Stimulated activated CD4-positive, alpha-beta T cell treated with anti-CD3 and anti-CD28 coated beads, TNF-alpha, amount 100 ng/mL, for 48 hours (primary cell): ENCODE data around the gene CENPO.

ENCODE experiments used
- DNase-seq, 3 donors: peaks; one replicate each; pipeline ENCODE4 v3.0.0-alpha.2; 2020; ENCODE audit warnings: low read depth in 3 of 3

Gene CENPO

GRCh38 chr2:24792874-24793760 lies at the start of gene CENPO, which contains the start of gene PTRHD1:
TSS of gene CENPO (plus strand) at chr2:24793425. CDS start at chr2:24793920, 495 bp downstream.
TSS of gene PTRHD1 (minus strand) at chr2:24793391. CDS start at chr2:24793377, 14 bp downstream.
- DNase-seq, result peak; percentile 86 to 94 (median 91)

- DNase-seq, result no peak
Observed at GRCh38 chr2:24743924-24744323, 49.3 kb upstream of the CENPO start.

GRCh38 chr2:24744356-24744755 lies 48.9 kb upstream of the CENPO start:
- DNase-seq, result no peak

- DNase-seq, result no peak
Observed at GRCh38 chr2:24745825-24746224, 47.4 kb upstream of the CENPO start.

- no peak for DNase-seq
Observed at GRCh38 chr2:24747299-24747698, 45.9 kb upstream of the CENPO start.

GRCh38 chr2:24749069-24749691 lies 44.0 kb upstream of the CENPO start:
- DNase-seq, result no peak

GRCh38 chr2:24754985-24755705 lies 38.1 kb upstream of the CENPO start:
- DNase-seq, result no peak

GRCh38 chr2:24756789-24757188 lies 36.4 kb upstream of the CENPO start:
- DNase-seq, result no peak

- DNase-seq, result no peak
Observed at GRCh38 chr2:24761866-24762265, 31.4 kb upstream of the CENPO start.

- DNase-seq, result no peak
Observed at GRCh38 chr2:24762518-24762917, 30.7 kb upstream of the CENPO start.

- no peak for DNase-seq
Observed at GRCh38 chr2:24763843-24764242, 29.4 kb upstream of the CENPO start.

- DNase-seq, result no peak
Observed at GRCh38 chr2:24766609-24767008, 26.6 kb upstream of the CENPO start.

GRCh38 chr2:24768013-24768412 lies 25.2 kb upstream of the CENPO start:
- DNase-seq, result no peak

GRCh38 chr2:24768601-24769000 lies 24.6 kb upstream of the CENPO start:
- no peak for DNase-seq

GRCh38 chr2:24771061-24771460 lies 22.2 kb upstream of the CENPO start:
- DNase-seq, result no peak

- no peak for DNase-seq
Observed at GRCh38 chr2:24771764-24772586, 21.2 kb upstream of the CENPO start.

GRCh38 chr2:24774373-24774772 lies 18.9 kb upstream of the CENPO start:
- DNase-seq, result no peak

GRCh38 chr2:24779116-24779515 lies 14.1 kb upstream of the CENPO start:
- no peak for DNase-seq

- DNase-seq, result no peak
Observed at GRCh38 chr2:24783641-24784040, 9.6 kb upstream of the CENPO start.

GRCh38 chr2:24785671-24786321 lies 7.4 kb upstream of the CENPO start:
- DNase-seq, result no peak

GRCh38 chr2:24787532-24787931 lies 5.7 kb upstream of the CENPO start:
- no peak for DNase-seq
